ENCODE measurements around the gene CBFA2T3. TPM values are rescaled to one million over a fixed set of nuclear protein-coding genes. Genes with fewer than 3 reads are reported as not detected.

CBFA2T3 gene
- total and polyA plus RNA-seq, 8 donors = 3.8 to 10.4 (median 5.4) TPM

DNA sequence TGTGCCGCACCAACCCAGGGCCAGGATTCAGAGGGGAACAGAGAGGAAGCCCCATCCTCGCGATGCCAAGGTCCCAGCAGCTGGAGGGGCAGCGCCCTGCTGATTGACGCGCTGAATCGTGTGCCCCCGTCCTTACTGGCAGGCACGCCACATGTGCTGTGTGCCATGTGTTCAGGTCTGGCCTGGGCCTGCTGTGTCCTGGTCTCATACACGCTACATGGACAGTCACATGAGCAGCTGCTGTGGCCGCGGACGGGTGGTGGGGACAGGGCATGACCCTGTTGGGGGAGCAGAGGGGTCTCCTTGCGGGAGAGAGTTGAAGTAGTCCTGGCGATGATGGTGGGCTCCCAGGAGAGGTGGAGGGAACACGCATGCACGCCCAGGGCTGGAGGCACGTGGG is 18.0 kb downstream of the CBFA2T3 start:
- H3K4me3 ChIP-seq = no peak overlapping the region
- DNase-seq = peak in 1 of 4 donors; percentile 69
- peaks cover 0 to 27% of the 10 kb centered on the region in 2 donors for H3K27me3 ChIP-seq
- H3K4me1 ChIP-seq = peaks cover 0 to 32% of the 10 kb centered on the region in 2 donors
- peak overlapping the region in 1 of 2 donors; percentile 79 for H3K27ac ChIP-seq
- H3K9me3 ChIP-seq = no peaks in the 10 kb centered on the region
- intact Hi-C loops (cut with DNase I) = no loop called here
- no peak for TF ChIP-seq CTCF (IDR thresholded peaks at IDR 0.05)
- no peak for ATAC-seq
- no peaks in the 10 kb centered on the region for H3K36me3 ChIP-seq

DNA sequence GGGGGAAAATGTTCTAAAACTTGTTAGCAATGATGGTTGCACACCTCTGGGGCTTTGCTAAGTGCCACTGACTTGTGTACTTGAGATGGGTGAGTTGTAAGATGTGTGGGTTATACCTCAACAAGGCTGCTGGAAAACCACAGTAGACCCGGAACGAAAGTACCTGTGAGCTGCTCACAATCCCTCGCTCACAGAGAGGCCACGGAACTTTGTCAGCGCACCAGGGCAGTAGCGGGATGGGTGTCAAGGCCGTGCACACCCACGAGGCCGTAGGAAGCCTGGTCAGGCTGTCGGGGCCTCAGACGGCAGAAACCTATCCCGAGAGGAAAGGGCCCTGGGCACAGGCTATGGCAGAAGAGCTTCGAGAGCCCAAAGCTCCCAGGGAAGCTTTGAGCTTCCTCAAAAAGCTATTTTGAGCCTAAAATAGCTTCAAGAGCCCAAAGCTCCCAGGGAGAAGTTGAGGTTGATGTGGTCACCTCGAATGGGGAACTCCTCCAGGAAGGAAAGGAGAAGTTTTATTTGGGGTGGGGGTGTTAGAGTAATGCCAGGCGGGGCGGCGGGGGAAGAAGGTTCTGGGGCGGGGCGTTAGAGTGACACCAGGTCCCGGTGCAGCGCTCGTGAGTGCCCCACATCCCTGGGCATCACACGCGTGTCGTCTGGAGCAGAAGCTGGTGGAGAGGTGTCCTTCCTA is 19.0 kb downstream of the CBFA2T3 start:
- no peaks in the 10 kb centered on the region for H3K9me3 ChIP-seq
- peak overlapping the region in 1 of 2 donors; percentile 21 for H3K4me3 ChIP-seq
- peaks cover 0 to 27% of the 10 kb centered on the region in 2 donors for H3K27me3 ChIP-seq
- DNase-seq = peak in 2 of 4 donors; percentile 70 to 90
- no peaks in the 10 kb centered on the region for H3K36me3 ChIP-seq
- H3K4me1 ChIP-seq = peaks cover 0 to 32% of the 10 kb centered on the region in 2 donors
- intact Hi-C loops (cut with DNase I) = no loop called here
- peak overlapping the region in 1 of 2 donors; percentile 79 for H3K27ac ChIP-seq
- peak; percentile 65 for ATAC-seq
- no peak for TF ChIP-seq CTCF (IDR thresholded peaks at IDR 0.05)

GRCh38 chr16:88957433-88957767 is 19.6 kb downstream of the CBFA2T3 start:
- peaks cover 0 to 32% of the 10 kb centered on the region in 2 donors for H3K4me1 ChIP-seq
- peak overlapping the region in 1 of 2 donors; percentile 21 for H3K4me3 ChIP-seq
- DNase-seq = peak in 1 of 4 donors; percentile 43
- no peak for ATAC-seq
- H3K9me3 ChIP-seq = no peaks in the 10 kb centered on the region
- H3K27me3 ChIP-seq = peaks cover 0 to 21% of the 10 kb centered on the region in 2 donors
- peak overlapping the region in 1 of 2 donors; percentile 79 for H3K27ac ChIP-seq
- H3K36me3 ChIP-seq = no peaks in the 10 kb centered on the region
- intact Hi-C loops (cut with DNase I) = no loop called here
- TF ChIP-seq CTCF (IDR thresholded peaks at IDR 0.05) = no peak

DNA sequence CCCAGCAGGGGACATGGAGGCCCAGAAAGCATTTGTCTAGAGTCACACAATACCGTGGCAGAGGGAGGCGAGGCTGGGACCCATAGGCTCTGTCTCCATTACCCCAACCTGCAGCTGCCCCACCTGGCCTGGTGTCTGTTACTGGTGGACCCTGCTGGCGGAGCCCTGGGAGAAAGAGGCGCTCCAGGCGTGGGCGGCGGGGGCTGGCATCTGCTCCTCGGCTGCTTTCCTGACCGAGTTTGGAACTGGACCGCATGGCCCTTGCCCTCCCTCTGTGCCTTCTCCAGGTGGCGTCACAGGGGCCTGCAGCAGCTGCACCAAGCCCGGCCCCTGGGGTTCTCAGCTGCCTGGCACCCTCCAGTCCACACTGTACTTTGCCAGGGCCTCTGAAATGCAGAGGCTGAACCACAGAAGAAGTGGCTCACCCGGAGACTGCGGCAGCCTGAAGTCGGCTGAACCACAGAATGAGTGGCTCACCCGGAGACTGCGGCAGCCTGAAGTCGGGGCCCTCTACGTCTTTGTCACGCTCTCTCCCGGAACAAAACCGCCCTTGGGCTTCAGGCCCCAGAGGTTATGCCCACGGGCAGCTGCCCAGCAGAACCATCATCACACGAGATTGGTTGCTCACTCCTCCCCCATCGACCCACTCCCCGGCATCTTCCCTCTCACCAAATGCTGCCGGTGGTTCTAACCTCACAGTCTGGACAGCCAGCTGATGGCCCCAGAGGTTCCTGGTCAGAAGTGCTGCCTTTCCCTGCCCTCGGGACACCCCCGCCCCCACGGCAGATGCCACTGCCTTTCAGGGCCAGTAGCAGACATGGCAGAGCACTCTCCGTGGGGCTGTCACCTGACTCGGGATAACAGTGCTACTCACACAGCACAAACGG is 20.2 kb downstream of the CBFA2T3 start:
- ATAC-seq (no peak), DNase-seq (peak in 1 of 4 donors; percentile 69)
- Histone ChIP-seq H3K27me3 (peaks cover 0 to 21% of the 10 kb centered on the region in 2 donors), H3K27ac (no peak overlapping the region), H3K36me3 (no peaks in the 10 kb centered on the region), H3K4me3 (no peak overlapping the region), H3K4me1 (peaks cover 0 to 32% of the 10 kb centered on the region in 2 donors), H3K9me3 (no peaks in the 10 kb centered on the region)
- TF ChIP-seq CTCF (IDR thresholded peaks at IDR 0.05) = no peak
- intact Hi-C loops (cut with DNase I) = no loop called here

- DNase-seq (peak in 1 of 4 donors; percentile 58), ATAC-seq (no peak)
- Histone ChIP-seq H3K9me3 (no peaks in the 10 kb centered on the region), H3K27ac (no peak overlapping the region), H3K27me3 (peaks cover 0 to 21% of the 10 kb centered on the region in 2 donors), H3K36me3 (no peaks in the 10 kb centered on the region), H3K4me3 (no peak overlapping the region), H3K4me1 (peaks cover 0 to 32% of the 10 kb centered on the region in 2 donors)
- intact Hi-C loops (cut with DNase I) = no loop called here
- no peak for TF ChIP-seq CTCF (IDR thresholded peaks at IDR 0.05)
Measured at GRCh38 chr16:88955906-88956305, 21.1 kb downstream of the CBFA2T3 start.
